Stimulated activated CD4-positive, alpha-beta T cell treated with anti-CD3 and anti-CD28 coated beads, Interleukin-2, amount 100 ng/mL, for 4 hours (primary cell): Measurements from ENCODE around the gene IFNA13.
"Not testable (repeated sequence)": the region's sequence is repeated elsewhere in the genome, so short reads cannot be mapped to it uniquely, and the experiment has no call there.

Source experiments
- DNase-seq: peaks from one replicate; pipeline ENCODE4 v3.0.0-alpha.2; 2020; ENCODE audit warnings: low read depth

IFNA13 gene

GRCh38 chr9:21367957-21368356, at the start of gene IFNA13:
TSS of gene IFNA13 (minus strand) at chr9:21368057. CDS start at chr9:21368010, 47 bp downstream.
- DNase-seq: no peak

DNA sequence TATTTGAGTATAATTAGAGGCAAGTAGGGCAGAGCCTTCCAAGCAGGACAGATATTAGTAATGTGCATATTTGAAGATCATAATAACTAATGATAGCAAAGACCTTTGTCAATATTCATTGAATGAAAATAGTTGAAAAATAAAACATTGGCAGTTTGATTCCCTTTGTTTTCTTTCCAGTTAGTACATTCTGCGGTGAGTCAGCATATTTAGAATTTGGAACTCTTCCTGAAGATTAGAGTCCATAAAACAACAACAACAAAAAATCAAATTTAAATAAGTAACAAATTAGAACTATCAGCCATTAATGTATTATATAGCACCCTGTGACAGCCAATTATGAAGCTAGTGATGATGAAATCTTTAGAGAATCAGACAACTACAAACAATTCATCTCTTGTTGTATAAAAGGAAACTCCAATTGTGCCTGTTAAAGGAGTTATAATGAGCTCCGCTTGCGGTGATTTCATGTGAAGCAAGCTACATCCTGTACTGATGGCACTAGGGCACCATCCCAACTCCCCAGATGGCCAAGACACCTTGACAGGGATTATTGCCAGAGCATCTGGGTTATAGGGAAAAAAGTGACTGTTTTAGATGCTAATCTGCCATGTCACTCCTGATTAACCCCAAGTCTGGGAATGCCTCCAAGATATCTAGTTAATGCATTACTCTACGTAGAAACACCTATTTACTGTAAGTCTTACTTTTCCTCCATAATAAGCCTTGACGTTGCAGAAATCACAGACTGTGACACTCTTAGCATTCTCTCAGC, 47.8 kb upstream of the IFNA13 start:
- no peak for DNase-seq

DNA sequence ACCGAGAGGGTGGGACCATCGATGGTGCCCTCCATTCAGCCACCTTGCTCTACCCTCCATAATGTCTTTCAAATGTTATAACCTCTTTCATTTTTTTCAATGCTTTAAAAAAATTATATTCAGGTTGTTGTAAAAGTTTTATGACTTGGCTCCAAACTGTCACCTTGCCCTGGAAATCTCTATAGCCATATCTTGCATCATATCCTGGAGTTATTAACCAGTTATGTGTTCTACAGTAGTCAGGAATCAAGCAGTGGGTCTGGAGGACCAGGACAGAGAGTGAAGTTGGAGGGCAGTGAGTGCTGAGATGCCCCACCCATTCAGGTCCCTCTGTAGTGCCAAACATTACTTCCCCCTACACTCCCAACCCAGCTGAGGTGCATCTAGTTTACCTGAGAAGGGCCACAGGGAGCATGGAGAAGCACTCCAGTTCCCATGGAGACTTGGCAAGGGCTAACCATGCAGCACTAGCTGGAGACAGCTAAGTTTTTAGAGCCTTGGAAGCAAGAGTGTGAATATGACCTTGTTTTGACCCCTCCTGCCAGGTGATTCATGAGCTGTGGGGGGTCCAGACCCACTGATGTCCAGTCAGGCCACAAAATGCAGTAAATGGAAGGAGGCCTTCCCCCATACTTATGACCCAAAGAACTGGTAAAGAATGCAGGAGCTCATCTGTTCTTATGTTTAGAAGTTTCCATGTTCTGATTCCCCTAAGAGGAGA, 46.5 kb upstream of the IFNA13 start:
- no peak for DNase-seq

- no peak for DNase-seq
These were observed 45.8 kb upstream of the IFNA13 start for GRCh38 chr9:21413624-21414023.

- no peak for DNase-seq
These were observed 45.3 kb upstream of the IFNA13 start for GRCh38 chr9:21413151-21413550.

DNA sequence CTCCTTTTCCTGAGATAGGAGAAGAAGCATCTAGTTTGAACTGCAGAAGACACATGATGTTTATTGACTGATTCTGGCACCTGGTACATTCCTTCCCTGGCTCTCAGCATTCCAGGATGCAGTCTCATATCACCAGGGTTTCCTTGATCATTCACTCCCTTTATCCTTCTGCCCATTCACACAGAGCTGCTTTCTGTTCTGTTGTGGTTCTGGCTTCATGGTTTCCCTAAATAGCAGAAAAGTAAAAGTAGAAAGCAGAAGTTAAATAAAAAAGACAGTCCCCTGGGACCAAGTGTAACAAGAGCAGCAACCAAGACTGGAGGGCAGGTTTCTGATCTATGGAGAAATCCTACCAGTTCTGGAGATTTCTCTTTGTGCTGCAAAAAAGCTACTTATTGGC, 44.2 kb upstream of the IFNA13 start:
- DNase-seq: no peak

- DNase-seq: no peak
These were observed 41.0 kb upstream of the IFNA13 start, which contains the start of gene IFNA8 for GRCh38 chr9:21408817-21409216. TSS of gene IFNA8 (plus strand) at chr9:21409117. CDS start at chr9:21409177, 60 bp downstream.

GRCh38 chr9:21404146-21404545, 36.3 kb upstream of the IFNA13 start:
- no peak for DNase-seq

DNA sequence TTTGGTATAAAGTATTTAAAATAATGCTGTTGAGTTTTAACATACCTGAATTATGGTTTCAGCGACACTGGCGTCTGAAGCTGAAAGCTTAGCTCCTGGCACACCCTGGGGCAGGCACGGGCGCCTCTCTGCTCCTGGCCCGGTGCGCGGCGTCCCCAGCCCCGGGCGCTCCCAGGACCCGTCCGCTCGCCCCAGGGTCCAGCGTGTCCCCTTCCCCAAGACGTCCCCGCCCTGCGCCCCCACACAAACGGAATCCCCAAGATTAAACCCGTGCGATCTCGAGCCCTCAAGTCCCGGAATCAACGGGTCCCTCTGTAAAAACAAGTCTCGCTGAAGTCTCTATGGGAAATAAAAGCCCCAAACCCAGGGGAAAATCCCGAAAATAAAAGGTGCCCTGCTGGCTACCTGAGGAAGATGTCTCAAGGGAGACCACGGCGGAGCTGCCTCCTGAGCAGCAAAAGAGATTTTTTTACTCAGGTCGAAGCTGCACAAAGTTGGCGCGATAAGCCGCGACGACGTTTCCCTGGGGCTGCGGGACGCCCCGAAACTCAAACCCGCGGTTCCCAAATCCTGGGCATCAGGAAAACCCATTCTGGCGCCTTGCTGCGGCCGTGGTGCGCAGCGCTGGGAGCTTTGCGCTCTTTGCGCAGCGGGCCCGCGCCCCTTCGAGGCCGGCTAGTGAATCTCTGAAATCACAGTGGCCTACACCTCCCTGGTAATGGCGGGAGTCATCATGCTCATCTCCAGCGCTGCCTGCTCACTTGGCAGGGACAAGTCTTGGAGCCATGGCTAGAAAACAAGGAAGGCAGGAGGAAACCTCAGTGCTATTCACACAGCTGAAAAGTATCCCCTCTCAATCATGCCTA, 34.8 kb upstream of the IFNA13 start:
- no peak for DNase-seq

DNA sequence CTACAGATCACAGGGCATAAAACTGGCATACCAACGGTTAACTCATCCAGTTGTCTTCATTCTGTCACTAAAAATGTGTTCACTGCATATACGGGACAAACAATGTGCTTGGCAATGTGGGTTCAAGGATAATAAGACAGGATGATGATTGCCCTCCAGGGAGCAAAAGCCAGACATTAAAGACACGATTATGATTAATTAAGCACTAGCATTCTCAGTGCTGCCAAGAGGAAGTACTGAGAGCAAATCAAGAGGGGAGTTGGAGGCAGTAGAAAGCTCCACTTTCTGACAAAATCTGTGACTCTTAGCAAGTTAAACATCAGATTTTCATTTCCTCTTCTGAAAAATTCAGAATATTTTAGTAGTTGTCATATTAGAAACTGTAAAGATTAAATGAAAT, 32.1 kb upstream of the IFNA13 start:
- DNase-seq: no peak

DNA sequence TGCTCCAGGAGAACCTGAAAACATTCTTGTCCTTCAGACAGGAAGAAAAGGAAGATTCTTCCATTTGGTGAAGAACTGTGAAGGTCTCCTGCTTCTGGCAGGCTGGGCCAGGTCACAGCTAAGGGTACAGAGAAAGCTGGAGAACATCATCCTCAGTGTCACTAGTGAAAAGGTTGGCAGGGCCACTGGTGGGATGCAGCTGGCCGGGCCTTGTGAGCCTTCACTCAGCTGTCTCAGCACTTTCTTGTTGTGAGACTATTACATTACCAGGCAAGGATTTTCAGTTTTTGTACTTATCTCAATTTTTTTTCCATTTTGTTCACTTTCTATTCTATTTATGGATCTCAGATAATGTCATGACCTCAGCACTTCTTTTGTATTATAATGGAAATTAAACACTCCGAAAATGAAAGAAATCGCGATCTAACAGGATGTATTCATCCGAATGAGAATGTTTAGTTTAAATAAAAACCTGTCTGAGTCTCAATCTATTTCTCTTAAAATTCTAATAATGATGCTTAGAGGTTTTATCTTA, 31.2 kb upstream of the IFNA13 start:
- no peak for DNase-seq

- peak; percentile 33 for DNase-seq
These were observed 28.2 kb upstream of the IFNA13 start for GRCh38 chr9:21395778-21396717.

DNA sequence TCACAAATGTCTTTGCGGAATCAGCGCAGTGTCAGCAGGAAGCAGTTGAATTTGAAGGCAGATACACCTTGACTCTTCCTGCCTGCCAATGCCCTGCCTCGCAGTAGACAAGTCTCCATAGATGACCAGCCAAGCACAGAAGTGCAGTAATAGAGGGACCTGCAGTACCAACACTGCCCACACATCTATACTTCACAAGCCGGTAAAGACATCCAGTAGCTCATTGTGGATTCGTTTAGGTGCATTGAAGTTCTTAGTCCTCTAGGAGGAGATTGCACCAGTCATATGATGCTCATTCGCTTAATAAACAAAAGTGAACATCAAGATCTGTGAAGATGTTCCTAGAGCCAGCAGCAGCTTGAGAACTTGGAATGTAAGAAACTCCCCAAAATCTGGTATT, 24.4 kb upstream of the IFNA13 start:
- no peak for DNase-seq

GRCh38 chr9:21385131-21385670, 17.3 kb upstream of the IFNA13 start, which contains the start of gene IFNA2:
TSS of gene IFNA2 (minus strand) at chr9:21385398. CDS start at chr9:21385329, 69 bp downstream.
- no peak for DNase-seq

DNA sequence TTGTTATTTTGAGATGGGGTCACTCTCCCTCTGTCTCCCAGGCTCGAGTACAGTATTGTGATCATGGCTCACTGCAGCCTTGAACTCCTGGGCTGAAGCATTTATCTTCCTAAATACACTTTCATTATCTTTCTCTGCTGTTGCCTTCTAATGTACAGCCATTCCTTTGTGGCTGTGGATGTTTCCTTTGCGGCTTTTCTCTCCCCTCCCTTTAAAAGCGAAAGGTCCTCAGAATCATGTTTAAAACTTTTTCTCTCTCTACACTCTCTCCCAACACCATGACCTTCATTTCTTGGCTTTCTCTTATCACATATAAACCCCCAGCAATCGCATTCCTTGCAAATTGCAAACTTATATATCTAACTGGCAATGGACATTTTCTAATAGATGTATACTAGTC, 15.8 kb upstream of the IFNA13 start:
- DNase-seq: no peak

GRCh38 chr9:21381448-21382339, 13.8 kb upstream of the IFNA13 start:
- no peak for DNase-seq

DNA sequence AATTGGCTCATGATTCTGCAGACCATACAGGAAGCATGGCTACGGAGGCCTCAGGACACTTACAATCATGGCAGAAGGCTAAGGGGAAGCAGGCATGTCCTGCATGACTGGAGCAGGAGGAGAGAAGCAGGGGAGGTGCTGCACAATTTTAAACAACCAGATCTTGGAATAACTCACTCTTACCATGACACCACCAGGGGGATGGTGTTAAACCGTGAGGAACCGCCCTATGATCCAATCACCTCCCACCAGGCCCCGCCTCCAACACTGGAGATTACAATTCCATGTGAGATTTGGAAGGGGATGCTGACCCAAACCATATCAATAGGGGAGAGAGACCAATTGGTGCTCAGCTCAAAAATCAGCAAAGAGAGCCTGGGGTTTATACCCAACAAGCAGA, 3.6 kb upstream of the IFNA13 start:
- DNase-seq: not testable (repeated sequence)

DNA sequence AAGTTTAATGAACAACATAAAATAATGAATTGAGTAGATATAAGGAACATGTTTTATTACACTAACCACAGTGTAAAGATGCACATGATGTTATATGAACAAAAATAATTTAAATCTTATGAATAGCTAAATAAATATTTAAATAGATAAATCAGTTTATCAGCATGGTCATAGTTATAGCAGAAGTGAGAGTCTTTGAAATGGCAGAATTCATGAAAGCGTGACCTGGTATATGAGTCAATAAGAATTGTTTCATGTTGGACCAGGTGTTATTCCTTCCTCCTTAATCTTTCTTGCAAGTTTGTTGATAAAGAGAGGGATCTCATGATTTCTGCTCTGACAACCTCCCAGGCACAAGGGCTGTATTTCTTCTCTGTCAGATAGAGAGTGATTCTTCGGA, 688 bp downstream of the IFNA13 start:
- DNase-seq: not testable (repeated sequence)

- DNase-seq: no peak
These were observed 5.6 kb downstream of the IFNA13 start for GRCh38 chr9:21362287-21362686.
